HK-2 (cell line): Measurements from ENCODE around the gene TMC2.

Source experiments
- DNase-seq: peaks from one replicate; pipeline ENCODE4 v3.0.0-alpha.2; 2018; ENCODE audit not compliant: unreplicated experiment

The TMC2 gene

DNA sequence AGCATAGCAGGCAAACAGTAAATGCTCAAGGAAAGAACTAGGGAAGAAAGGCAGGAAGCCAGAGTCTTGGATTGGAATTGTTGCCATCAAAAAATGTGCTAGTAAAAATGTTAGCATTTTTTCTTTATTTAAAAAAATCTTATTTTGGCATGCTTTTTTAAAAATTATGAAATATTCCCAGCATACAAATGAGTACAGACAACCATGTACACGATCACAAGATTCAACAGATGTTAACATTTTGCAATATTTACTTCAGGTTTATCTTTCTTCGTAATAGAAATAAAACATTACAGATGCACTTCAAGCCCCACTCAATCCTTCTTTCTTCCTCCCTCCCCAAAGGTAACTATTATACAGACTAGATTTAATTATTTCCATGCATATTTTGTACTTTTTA, 88.7 kb downstream of the TMC2 start:
- DNase-seq, result no peak

DNA sequence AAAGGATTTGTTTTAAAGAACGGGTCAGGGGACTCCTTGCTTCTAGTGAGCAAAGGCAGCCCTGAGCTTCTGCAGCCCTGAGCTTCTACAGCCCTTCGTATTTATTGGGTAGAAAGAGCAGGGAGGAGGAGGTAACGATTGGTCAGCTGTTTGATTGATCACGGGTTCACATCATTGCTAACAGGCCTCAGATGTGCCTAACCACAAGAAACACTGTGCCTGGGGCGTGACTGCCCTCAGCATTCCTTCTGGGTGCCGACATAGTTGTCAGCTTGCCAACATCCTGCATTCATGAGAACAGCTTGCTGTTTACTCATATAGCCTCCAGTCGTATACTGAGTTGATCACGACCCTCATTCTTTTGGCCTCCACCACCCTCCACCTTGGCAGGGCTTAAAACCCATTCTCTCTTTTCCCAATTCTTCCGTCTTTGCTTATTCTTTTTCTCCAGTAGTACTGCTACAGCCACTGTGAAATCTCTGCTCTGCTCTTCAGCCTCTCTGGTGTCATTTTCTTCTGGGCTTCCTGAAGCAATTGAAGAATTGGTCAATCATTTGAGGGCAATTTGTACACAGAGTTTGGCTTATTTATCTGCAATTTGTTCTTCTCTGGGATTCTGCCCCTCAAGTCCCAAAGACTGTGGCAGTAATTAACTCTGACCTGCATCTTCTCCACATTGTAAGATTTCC, 90.6 kb downstream of the TMC2 start:
- DNase-seq, result peak; percentile 45

DNA sequence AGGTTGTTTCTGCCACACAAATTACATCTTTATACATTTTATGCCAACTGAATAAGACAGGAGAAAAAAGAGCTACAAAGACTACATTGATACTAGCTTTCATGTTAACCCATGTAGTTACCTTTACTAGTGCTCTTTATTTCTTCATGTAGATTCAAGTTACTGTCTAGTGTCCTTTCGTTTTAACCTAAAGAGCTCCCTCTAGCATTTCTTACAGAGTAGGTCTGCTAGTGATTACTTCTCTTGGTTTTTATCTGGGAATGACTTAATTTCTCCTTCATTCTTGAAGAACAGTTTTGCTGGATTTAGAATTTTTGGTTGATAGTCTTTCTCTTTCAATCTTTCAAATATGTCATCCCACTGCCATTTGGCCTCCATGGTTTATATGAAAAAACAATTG, 94.9 kb downstream of the TMC2 start:
- DNase-seq, result no peak

DNA sequence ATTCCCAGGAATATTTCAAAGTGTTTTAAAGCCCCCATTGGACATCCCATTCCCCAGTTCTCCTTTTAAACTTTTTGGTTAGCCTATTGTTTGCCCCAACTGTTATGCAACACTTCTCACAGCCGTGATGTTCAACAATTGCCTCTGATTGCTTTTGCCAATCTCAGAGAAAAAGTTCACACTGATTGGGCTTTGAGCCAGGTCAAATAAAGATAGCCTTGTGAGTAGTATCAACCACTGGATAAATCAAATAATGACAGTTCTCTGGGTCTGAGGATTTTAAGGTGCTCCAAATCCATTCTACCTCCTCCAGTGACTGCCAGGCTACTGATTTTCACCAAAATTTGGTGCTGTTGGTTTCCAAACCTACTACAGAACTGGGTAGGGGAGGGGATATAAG, 97.0 kb downstream of the TMC2 start:
- no peak for DNase-seq

DNA sequence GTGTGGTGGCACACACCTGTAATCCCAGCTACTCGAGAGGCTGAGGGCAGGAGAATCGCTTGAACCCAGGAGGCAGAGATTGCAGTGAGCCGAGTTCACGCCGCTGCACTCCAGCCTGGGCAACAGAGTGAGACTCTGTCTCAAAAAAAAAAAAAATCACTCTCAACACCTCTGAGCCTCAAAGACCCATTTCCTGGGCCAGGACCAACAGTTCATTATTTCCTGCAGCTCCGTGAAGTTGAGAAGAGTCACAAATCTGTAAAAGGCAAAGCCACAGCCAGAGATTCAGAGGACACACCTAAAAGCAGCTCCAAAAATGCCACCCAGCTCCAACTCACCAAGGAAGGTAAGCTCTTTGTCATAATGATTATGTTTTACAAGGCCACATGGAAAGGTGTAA, 100.9 kb downstream of the TMC2 start:
- no peak for DNase-seq

DNA sequence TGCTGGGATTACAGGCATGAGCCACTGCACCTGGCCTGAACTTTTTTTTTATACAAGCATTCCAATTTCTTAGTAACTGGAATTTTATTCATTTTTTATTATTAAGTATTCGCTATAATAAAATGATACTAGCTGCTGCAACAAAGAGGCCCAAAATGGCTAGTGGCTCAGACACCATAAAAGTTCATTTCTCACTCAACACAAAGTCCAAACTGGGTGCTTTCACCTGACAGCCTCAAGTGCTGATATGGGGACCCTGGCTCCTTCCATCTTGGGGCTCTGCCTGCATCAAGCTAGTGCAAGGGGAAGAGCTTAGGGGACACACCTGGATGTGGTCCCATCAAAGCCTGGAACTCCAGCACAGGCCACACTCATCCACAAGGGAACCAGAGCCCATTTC, 103.9 kb downstream of the TMC2 start:
- no peak for DNase-seq

DNA sequence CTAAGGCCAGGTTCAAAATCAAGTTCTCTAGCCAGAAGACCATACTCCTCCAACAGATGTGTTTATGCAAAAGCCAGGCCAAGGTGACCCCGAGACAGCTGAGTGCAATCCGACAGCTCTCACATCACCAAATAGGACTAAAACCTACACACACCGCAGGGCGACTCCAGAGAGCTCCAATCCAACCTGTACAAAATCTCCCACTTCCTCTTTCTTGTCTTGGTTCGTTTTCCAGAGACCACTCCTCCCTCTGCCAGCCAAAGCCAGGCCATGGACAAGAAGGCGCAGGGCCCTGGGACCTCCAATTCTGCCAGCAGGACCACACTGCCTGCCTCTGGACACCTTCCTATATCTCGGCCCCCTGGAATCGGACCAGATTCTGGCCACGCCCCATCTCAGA, 104.5 kb downstream of the TMC2 start:
- no peak for DNase-seq

DNA sequence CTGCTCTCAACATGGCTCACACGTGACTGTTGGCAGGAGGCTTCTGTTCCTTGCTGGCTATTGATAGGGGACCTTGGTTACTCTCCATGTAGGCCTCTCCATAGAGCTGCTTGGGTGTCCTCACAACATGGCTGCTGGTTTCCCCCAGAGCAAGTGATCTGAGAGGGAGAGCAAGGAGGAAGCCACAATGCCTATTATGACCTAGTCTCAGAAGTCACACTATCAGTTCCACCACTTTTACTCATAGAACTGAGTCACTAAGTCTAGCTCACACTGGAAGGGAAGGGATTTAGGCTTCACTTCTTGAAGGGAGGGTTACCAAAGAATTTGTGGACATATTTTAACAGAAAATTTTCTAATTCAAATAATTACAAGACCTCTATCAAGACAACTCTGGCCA, 107.3 kb downstream of the TMC2 start:
- no peak for DNase-seq

DNA sequence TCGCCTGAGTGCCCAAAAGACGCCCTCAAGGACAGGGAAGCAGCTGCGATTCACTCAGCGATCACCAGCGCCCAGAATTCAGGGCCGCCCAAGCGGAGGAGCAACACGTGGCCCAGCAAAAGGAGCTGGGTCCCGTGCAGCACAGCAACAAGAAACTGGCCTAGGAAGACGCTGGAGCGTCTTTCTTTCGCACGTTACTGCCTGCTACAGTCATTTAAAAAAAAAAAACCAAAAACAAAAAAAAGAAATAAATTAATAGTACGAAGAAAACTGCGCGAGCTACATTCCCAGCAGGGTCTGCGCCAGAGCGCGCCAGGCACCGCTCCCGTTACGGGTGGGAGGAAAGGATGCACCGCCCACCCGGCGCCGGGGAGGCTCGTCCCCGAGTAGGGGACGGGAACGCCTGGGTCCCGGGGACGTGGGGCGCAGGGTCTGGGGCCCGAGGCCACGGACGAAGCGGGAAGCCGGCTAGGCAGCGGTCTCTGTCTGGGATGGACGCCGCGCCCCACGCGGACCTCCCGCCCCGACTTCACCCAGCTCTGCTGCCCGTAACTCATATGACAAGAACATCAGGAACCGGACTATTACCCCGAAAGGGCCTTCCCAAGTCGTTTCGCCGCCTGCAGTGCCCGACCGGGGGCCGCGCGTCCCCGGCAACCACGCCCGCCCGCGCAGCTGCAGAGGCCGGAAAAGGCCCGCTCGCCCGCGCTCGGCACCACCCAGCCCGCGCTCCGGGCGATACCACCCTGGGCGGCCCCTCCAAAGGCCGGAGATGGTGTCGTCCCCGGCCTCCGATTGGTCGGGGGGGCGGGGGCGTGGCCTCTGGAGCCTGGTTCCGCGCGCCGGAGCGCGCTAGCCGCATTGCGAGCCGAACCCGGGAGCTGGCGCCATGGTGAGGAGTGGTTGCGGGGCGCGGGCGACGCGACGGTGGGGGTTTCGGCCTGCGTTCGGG, 115.7 kb downstream of the TMC2 start, which contains the start of gene NOP56:
NOP56 (plus strand) TSS at position 861 of the 952 bp plus-strand sequence; CDS start at position 890, 29 bp downstream.
- DNase-seq, result peak; percentile 98

DNA sequence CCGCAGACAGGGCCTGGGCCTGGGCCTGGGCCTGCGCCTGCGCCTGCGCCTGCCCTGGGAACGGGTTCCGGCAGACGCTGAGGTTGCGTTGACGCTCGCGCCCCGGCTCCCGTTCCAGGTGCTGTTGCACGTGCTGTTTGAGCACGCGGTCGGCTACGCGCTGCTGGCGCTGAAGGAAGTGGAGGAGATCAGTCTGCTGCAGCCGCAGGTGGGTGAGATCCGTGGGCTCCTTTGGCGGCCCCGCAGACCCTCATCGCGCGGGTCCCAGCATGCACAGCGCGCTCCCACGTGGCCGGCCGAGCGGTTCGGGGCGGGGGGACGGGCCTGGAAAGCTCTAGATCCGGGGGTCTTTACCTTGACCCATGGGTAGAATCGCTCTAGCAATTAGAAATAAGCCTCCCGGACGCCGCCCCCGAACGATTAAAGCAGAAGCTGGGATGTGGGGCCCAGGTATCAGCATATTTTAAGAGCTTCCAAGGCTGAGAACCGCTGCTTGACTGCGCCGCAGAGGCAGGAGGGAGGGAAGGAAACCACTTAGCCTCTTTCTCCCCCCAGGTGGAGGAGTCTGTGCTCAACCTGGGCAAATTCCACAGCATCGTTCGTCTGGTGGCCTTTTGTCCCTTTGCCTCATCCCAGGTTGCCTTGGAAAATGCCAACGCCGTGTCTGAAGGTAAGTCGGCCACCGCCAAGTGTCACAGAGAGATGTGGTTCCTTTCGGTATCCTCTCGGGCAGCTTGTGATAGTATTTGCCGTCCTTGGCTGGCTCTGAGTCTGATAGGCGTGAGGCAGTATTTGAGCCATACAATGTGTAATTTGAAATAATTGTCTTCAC, 116.6 kb downstream of the TMC2 start:
- DNase-seq, result no peak

DNA sequence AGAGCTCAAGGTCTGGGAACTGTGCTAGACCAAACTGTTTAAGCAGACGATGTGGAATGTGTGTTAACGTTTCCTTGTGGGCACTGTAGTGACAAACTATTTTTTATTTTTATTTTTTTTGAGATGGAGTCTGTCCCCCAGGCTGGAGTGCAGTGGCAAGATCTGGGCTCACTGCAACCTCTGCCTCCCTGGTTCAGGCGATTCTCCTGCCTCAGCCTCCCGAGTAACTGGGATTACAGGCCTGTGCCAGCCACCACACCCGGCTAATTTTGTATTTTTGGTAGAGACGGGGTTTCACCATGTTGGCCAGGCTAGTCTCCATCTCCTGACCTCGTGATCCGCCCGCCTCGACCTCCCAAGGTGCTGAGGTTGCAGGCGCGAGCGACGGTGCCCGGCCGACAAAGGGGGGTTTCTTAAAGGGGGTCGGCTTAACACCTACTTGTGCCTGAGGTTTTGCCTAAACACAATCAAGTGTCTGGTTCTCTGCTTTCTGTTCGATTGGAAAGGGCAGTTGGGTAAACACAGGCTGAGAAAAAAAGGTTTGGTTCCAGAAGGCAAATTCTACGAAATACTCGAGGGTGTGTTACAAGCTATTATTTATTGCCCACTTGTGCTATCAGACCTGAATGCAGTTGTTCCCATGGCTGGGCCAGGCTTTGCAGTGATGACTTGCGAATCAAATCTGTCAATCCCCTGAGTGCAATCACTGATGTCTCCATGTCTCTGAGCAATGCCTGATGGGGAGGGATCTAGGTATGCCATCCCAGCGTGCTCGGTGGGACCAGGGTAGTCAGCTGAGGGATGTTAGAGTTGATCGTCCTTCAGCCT, 117.4 kb downstream of the TMC2 start:
- DNase-seq, result no peak

DNA sequence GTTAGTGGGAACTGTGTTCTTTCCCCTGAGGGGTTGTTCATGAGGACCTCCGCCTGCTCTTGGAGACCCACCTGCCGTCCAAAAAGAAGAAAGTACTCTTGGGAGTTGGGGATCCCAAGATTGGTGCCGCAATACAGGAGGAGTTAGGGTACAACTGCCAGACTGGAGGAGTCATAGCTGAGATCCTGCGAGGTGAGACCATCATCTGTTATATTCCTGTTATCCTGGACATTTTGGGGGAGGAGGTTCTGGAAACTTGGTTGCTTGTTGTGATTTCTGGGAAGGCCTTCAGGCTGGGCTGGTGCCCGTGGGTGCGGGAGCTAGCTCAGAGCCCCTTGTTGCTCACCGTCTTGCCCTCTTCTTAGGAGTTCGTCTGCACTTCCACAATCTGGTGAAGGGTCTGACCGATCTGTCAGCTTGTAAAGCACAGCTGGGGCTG, 118.0 kb downstream of the TMC2 start:
- no peak for DNase-seq

DNA sequence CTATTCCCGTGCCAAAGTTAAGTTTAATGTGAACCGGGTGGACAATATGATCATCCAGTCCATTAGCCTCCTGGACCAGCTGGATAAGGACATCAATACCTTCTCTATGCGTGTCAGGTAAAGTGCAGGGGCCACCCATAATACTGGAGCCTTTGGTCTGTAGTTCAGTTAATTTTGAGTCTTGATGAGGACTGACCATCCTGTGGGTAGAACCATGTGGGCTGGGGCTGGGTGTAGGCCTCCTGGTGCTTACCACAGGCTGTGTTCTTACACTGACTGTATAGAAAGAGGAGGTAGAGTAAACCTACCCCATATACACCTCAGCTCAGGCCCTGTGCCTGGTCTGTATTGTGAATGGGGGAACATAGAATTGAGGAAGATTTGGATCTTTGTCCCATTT, 118.5 kb downstream of the TMC2 start:
- DNase-seq, result no peak

DNA sequence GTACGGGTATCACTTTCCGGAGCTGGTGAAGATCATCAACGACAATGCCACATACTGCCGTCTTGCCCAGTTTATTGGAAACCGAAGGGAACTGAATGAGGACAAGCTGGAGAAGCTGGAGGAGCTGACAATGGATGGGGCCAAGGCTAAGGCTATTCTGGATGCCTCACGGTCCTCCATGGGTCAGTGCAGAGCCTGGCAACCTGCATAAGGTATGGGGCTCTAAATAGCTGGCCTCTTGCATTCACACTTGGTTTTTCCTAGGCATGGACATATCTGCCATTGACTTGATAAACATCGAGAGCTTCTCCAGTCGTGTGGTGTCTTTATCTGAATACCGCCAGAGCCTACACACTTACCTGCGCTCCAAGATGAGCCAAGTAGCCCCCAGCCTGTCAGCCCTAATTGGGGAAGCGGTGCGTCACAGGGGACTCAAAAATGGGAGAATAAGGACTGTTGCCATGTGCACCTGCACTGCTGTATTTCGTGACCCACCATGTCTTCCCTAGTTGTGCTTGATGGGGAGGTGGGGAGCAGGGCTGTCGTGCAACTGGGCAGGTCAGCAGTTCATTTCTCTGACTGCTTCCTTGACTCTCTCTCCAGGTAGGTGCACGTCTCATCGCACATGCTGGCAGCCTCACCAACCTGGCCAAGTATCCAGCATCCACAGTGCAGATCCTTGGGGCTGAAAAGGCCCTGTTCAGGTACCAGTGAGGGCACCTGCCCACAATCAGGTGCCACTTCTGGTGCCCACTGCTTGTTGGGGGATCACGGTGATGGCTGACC, 119.2 kb downstream of the TMC2 start:
- no peak for DNase-seq

DNA sequence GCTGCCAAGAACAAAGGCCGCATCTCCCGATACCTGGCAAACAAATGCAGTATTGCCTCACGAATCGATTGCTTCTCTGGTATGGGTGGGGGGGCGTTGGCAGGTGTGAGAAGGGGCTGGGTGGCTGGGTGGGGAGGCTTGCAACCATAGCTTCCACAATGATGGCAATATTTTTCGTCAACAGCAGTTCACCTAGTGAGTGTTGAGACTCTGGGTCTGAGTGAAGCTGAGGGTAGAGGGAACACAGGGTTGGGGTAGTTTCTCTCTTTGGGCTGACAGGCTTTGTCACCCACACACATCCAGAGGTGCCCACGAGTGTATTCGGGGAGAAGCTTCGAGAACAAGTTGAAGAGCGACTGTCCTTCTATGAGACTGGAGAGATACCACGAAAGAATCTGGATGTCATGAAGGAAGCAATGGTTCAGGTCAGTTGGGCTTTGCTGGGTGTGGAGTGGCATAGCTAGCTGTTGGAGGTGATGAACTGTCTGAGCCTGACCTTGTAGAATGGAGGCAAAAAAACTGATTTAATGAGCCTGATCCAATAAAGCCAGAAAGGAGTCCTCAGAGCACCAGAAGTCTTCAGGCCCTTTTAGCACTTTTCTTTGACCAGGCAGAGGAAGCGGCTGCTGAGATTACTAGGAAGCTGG, 120.2 kb downstream of the TMC2 start:
- no peak for DNase-seq

DNA sequence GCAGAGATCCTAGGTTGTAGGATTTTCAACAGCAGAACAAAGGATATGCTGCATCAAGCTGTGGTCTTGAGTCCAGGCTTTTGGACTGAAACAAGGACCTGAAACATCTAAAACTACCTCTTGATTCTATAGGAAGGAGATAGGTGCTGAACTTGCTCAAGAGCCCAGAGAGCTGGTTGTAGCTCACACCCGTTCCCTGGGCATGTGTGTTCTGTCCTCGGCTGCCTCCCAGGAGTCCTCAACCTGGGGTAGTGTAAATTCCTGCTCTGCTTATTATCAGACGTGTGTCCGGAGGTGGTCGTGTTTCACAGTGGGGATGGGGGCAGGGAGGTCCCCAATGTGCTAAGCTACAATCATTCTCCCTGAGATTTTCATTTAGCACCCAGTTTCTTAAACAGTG, 120.9 kb downstream of the TMC2 start:
- no peak for DNase-seq

DNA sequence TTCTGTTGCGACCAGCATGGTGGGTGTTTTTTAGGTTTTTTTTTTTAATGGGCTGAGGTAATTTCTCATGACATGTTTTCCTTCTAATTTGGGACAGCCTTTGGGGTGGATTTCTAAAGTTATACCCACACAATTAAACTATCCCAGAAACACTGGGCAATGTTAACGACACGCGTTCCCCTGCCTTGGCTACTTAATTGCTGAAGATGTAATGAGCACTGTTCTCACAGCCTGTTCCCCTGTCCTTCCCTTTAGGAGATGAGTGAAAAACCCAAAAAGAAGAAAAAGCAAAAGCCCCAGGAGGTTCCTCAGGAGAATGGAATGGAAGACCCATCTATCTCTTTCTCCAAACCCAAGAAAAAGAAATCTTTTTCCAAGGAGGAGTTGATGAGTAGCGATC, 121.3 kb downstream of the TMC2 start:
- no peak for DNase-seq

DNA sequence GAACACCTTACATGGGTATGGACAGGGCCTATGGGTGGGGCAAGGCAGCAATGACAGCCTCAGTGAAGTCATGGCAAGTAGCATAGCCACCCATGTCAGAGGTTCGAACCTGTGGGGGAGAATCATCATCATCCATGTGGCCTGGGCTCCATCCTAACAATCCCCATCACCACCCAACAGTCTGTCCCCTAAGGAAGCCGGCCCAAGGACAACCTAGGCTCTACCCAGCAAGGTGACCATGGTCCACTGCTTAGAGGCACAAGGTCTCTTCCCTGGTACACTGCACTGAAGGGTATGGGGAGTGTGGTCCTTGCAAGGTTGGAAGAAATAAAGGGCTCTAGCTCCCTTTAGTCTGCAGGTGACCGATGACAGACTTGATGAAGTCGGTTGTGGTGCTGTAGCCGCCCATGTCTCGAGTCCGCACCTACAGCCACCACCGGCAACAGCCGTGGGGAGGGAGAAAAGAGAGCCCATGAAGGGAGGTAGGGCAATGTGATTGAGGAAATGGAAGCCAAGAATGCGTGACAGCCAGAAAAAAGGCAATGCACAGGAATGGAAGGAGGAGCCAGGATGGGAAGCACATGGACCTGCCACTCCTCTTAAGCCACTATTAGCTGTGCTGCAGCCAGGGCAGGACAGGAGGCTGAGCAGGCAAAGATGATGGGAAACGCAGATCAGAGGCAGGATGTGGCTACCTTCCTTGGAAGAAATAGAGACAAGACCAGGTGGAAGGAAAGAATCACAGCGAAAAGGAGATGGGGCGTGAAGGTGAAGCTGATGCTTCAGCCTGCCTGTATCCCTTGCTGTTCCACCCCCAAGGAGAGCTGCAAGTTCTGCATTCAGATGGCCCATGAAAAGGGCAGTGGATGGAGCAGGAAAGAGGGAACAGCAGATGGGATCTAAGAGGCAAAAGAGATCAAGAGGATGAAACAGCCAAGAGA, 122.3 kb downstream of the TMC2 start:
- DNase-seq, result peak; percentile 54

DNA sequence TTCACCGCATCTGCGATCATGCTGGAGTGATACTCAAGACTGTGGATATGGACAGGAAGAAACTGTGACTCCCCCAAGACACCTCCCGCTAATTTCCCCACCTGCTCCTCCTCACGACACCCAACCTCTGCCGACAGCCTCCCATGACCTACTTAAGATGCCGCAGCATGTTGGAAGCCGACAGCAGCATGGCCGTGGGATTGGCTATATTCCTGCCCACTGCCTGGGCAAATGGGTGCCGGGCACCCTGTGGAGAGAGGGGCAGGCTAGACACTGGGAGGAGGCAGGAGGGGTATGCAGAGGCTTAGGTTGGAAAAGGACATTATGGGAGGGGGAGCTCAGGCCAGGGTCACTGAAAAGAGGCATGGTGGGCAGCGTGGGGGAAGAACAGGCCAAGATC, 123.2 kb downstream of the TMC2 start:
- DNase-seq, result no peak
